Measurements from ENCODE around the gene ROPN1.
"Not testable (repeated sequence)": the region's sequence is repeated elsewhere in the genome, so short reads cannot be mapped to it uniquely, and the experiment has no call there.

ROPN1 gene

DNA sequence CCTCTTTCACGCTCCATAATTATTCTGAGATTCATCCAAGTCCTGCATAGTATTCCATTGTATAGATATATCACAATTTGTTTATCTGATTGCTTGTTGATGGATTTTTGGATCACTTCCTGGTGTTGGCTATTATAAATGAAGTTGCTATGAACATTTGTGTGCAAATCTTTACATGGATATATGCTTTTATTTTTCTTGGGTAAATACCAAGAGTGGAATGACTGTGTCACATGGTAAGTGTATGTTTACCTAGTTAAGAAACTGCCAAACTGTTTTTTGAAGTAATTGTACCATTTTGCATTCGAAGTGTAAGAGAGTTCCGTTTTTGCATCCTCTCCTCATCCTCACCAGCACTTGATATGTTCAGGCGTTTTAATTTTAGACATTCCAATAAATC lies 34.6 kb upstream of the ROPN1 start:
- Histone ChIP-seq H3K9me2 (replicated peaks; ENCODE audit: insufficient read depth, low read length) (no peaks in the 10 kb centered on the region), H3K27me3 (ENCODE audit: low read length) (no peaks in the 10 kb centered on the region), H3K9ac (ENCODE audit: low read length) (no peak overlapping the region), H3K4me2 (ENCODE audit: low read depth, low read length, poor library complexity, severe bottlenecking) (no peak overlapping the region), H3K36me3 (ENCODE audit: low read length) (no peaks in the 10 kb centered on the region), H2AFZ (ENCODE audit: low read depth, low read length, severe bottlenecking) (no peak overlapping the region), H4K20me1 (ENCODE audit: low read depth, low read length) (no peaks in the 10 kb centered on the region), H3K9me3 (ENCODE audit: insufficient read depth, low read length) (no peaks in the 10 kb centered on the region), H3K79me2 (ENCODE audit: insufficient read depth, low read length) (no peaks in the 10 kb centered on the region), H3K27ac (ENCODE audit: low read depth, low read length) (no peak overlapping the region), H3K4me3 (ENCODE audit: insufficient read depth, low read length, poor library complexity, severe bottlenecking) (no peak overlapping the region), H3F3A (ENCODE audit: insufficient read depth) (no peaks in the 10 kb centered on the region)
- no peak for TF ChIP-seq EZH2phosphoT487 (conservative IDR thresholded peaks at IDR 0.05; ENCODE audit: low read length)
- TF ChIP-seq, protein P1, sequence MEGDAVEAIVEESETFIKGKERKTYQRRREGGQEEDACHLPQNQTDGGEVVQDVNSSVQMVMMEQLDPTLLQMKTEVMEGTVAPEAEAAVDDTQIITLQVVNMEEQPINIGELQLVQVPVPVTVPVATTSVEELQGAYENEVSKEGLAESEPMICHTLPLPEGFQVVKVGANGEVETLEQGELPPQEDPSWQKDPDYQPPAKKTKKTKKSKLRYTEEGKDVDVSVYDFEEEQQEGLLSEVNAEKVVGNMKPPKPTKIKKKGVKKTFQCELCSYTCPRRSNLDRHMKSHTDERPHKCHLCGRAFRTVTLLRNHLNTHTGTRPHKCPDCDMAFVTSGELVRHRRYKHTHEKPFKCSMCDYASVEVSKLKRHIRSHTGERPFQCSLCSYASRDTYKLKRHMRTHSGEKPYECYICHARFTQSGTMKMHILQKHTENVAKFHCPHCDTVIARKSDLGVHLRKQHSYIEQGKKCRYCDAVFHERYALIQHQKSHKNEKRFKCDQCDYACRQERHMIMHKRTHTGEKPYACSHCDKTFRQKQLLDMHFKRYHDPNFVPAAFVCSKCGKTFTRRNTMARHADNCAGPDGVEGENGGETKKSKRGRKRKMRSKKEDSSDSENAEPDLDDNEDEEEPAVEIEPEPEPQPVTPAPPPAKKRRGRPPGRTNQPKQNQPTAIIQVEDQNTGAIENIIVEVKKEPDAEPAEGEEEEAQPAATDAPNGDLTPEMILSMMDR (IDR thresholded peaks at IDR 0.05; ENCODE audit: insufficient read depth, low read length, poor library complexity, severe bottlenecking), result no peak

DNA sequence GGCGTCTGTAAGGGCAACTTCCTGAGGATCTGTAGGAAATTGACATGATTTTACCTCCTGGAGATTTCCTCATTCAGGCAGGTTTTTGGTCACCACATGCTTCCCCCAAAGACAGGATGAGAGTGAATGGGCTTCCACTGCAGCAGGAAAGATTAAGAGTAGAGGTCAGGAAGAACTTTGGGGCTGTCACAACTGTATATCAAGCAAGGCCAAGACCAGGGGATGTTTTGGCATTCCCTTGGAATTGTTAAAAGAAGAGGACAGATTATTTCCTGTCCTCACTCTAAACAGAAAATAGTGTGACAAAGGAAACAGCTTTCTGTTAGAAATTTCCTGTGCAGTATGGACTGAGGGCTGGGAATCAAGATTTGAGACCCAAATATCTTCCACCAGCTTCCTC lies 31.6 kb upstream of the ROPN1 start:
- not testable (repeated sequence) for H3K4me3 ChIP-seq (ENCODE audit: insufficient read depth, low read length, poor library complexity, severe bottlenecking); H3K36me3 ChIP-seq (ENCODE audit: low read length); H3F3A ChIP-seq (ENCODE audit: insufficient read depth); H3K9ac ChIP-seq (ENCODE audit: low read length); H3K4me2 ChIP-seq (ENCODE audit: low read depth, low read length, poor library complexity, severe bottlenecking); H3K9me3 ChIP-seq (ENCODE audit: insufficient read depth, low read length); H3K27me3 ChIP-seq (ENCODE audit: low read length); H3K79me2 ChIP-seq (ENCODE audit: insufficient read depth, low read length); H3K27ac ChIP-seq (ENCODE audit: low read depth, low read length); H2AFZ ChIP-seq (ENCODE audit: low read depth, low read length, severe bottlenecking); H4K20me1 ChIP-seq (ENCODE audit: low read depth, low read length); H3K9me2 ChIP-seq (replicated peaks; ENCODE audit: insufficient read depth, low read length)

DNA sequence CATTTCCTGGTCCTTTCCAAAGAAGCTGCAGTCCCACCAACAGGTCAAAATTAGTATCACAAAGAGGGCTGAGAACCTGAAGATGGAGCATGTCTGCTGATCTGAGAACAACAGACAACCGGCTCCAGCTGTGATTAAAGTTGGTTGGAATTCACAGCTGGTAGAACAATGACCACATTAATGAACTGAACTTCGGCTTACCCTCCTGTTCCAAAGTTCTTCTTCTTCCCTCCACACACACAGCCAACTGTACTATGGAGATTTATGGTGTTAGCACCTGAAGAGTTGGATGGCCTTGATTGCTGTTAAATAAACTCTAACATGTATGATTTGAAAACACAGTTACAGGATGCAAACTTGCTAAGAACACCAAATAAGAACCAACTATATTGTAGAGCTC lies 27.4 kb upstream of the ROPN1 start:
- no peaks in the 10 kb centered on the region for H3K9me3 ChIP-seq (ENCODE audit: insufficient read depth, low read length)
- H3K36me3 ChIP-seq (ENCODE audit: low read length), result no peaks in the 10 kb centered on the region
- no peaks in the 10 kb centered on the region for H4K20me1 ChIP-seq (ENCODE audit: low read depth, low read length)
- H3K27me3 ChIP-seq (ENCODE audit: low read length), result no peaks in the 10 kb centered on the region
- no peak overlapping the region for H3K4me3 ChIP-seq (ENCODE audit: insufficient read depth, low read length, poor library complexity, severe bottlenecking)
- no peak overlapping the region for H3K4me2 ChIP-seq (ENCODE audit: low read depth, low read length, poor library complexity, severe bottlenecking)
- H3K79me2 ChIP-seq (ENCODE audit: insufficient read depth, low read length), result no peaks in the 10 kb centered on the region
- no peak overlapping the region for H3K27ac ChIP-seq (ENCODE audit: low read depth, low read length)
- no peaks in the 10 kb centered on the region for H3K9me2 ChIP-seq (replicated peaks; ENCODE audit: insufficient read depth, low read length)
- no peak overlapping the region for H2AFZ ChIP-seq (ENCODE audit: low read depth, low read length, severe bottlenecking)
- no peak for TF ChIP-seq EZH2phosphoT487 (conservative IDR thresholded peaks at IDR 0.05; ENCODE audit: low read length)
- TF ChIP-seq, protein P1 (IDR thresholded peaks at IDR 0.05; ENCODE audit: insufficient read depth, low read length, poor library complexity, severe bottlenecking), result no peak
- no peaks in the 10 kb centered on the region for H3F3A ChIP-seq (ENCODE audit: insufficient read depth)
- no peak overlapping the region for H3K9ac ChIP-seq (ENCODE audit: low read length)

DNA sequence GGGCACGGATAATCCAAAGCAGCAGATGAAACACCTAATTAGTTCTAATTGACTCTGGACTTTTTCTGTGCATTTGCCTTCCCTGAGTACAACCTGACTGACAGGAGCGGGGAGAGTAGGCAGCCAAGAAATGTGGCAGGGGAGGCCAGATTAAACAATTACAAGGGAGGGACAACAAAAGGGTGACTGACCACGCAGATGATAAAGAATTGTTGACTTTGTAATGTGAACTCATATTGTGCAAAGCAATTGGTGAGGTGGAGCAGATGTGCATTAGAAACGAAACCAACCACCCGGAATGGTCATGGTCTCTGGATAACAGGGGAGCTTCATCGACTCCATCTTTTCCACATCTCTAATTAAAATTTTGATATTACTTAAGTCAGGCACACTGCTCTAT lies 25.6 kb upstream of the ROPN1 start:
- not testable (repeated sequence) for H3K79me2 ChIP-seq (ENCODE audit: insufficient read depth, low read length); H3K4me2 ChIP-seq (ENCODE audit: low read depth, low read length, poor library complexity, severe bottlenecking); H3F3A ChIP-seq (ENCODE audit: insufficient read depth)

DNA sequence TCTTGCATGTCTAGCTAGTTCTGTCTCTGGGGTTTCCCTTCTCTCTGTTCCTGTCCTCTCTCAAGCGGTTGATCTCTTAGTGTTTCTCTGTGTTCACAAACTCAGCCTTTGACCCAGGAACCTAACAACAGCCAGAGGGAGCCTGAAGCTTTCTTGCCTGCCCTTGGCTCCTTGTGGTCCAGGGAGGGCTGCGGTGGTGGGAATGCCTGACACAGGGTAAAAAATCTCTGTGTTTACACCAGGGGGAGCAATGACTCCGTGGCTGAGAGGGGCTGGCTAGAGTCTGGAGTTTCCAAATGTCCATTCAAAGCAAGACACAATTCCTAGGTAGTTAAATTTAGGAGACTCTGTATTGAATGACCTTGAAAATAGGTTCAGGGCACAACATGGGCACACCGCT lies 24.6 kb upstream of the ROPN1 start:
- H3K9ac ChIP-seq (ENCODE audit: low read length); H3K27ac ChIP-seq (ENCODE audit: low read depth, low read length); H3F3A ChIP-seq (ENCODE audit: insufficient read depth); H3K4me3 ChIP-seq (ENCODE audit: insufficient read depth, low read length, poor library complexity, severe bottlenecking); H3K79me2 ChIP-seq (ENCODE audit: insufficient read depth, low read length); H3K4me2 ChIP-seq (ENCODE audit: low read depth, low read length, poor library complexity, severe bottlenecking); H2AFZ ChIP-seq (ENCODE audit: low read depth, low read length, severe bottlenecking); H3K9me2 ChIP-seq (replicated peaks; ENCODE audit: insufficient read depth, low read length); H3K9me3 ChIP-seq (ENCODE audit: insufficient read depth, low read length); H3K36me3 ChIP-seq (ENCODE audit: low read length); H4K20me1 ChIP-seq (ENCODE audit: low read depth, low read length); H3K27me3 ChIP-seq (ENCODE audit: low read length): not testable (repeated sequence)

More for the DNA sequence above, 25.6 kb upstream of the ROPN1 start:
- H3K9me2 ChIP-seq (replicated peaks; ENCODE audit: insufficient read depth, low read length); H3K4me3 ChIP-seq (ENCODE audit: insufficient read depth, low read length, poor library complexity, severe bottlenecking); H3K36me3 ChIP-seq (ENCODE audit: low read length); H3K9me3 ChIP-seq (ENCODE audit: insufficient read depth, low read length); H3K9ac ChIP-seq (ENCODE audit: low read length); H2AFZ ChIP-seq (ENCODE audit: low read depth, low read length, severe bottlenecking); H3K27ac ChIP-seq (ENCODE audit: low read depth, low read length); H4K20me1 ChIP-seq (ENCODE audit: low read depth, low read length); H3K27me3 ChIP-seq (ENCODE audit: low read length): not testable (repeated sequence)
